ENCODE measurements around the gene FOXK2. TPM values are rescaled to one million over a fixed set of nuclear protein-coding genes. Genes with fewer than 3 reads are reported as not detected.
"Not testable (repeated sequence)": the region's sequence is repeated elsewhere in the genome, so short reads cannot be mapped to it uniquely, and the experiment has no call there.

Gene FOXK2
- total and polyA plus RNA-seq, 2 donors (not counting 3 experiments of a cell fraction or from before 2014, with no cell fraction given), result 33.4 to 79.3 TPM

- FAIRE-seq, result no peak
- POLR2A ChIA-PET, result no interaction called here
- no TSS peak for BruUV-seq (replicated peaks)
These were observed 33.8 kb downstream of the FOXK2 start for GRCh38 chr17:82553210-82553930.

GRCh38 chr17:82557510-82557909, 38.0 kb downstream of the FOXK2 start:
- BruUV-seq (replicated peaks); H3K4me2 ChIP-seq (ENCODE audit: insufficient read depth, low read length); CTCF ChIA-PET; H3K27ac ChIP-seq (ENCODE audit: insufficient read depth, low read depth, low read length); H3K27me3 ChIP-seq (ENCODE audit: control insufficient read depth in 2 of 2, insufficient read depth in 2 of 2, low read length in 2 of 2); intact Hi-C loops (cut with micrococcal nuclease); H2AFZ ChIP-seq (ENCODE audit: low read depth, low read length); DNase-seq (ENCODE audit: low read depth, low spot score); H3K36me3 ChIP-seq (ENCODE audit: control insufficient read depth in 2 of 2, extremely low read depth in 1 of 2, insufficient read depth in 2 of 2, low read length in 2 of 2); H3K4me1 ChIP-seq (ENCODE audit: control insufficient read depth, extremely low read depth, insufficient read depth, low read length); H3K9me1 ChIP-seq (replicated peaks; ENCODE audit: control insufficient read depth, extremely low read depth, insufficient read depth, low read length); H3K9ac ChIP-seq (replicated peaks; ENCODE audit: extremely low read depth, insufficient read depth, low read length); POLR2A ChIA-PET; dilution Hi-C loops (cut with MboI; ENCODE audit: extremely low pct_ligation_motif_present, low sequenced_read_pairs); H4K20me1 ChIP-seq (replicated peaks; ENCODE audit: control insufficient read depth, extremely low read depth, insufficient read depth, low read length); H3K4me3 ChIP-seq (replicated peaks in 1 of 3; ENCODE audit: insufficient read depth in 1 of 3, low read depth in 1 of 3, low read length in 3 of 3); H3K9me3 ChIP-seq (replicated peaks; ENCODE audit: control insufficient read depth, insufficient read depth, low read length): not testable (repeated sequence)
- peaks cover 91% of the 10 kb centered on the region for H3K79me2 ChIP-seq (ENCODE audit: control insufficient read depth, insufficient read depth, low read length)
- peak; percentile 70 for FAIRE-seq

More at GRCh38 chr17:82553210-82553930, 33.8 kb downstream of the FOXK2 start:
- no peak for DNase-seq (ENCODE audit: low read depth, low spot score)
- Histone ChIP-seq H3K36me3 (ENCODE audit: control insufficient read depth in 2 of 2, extremely low read depth in 1 of 2, insufficient read depth in 2 of 2, low read length in 2 of 2) (no peaks in the 10 kb centered on the region), H3K9ac (replicated peaks; ENCODE audit: extremely low read depth, insufficient read depth, low read length) (no peak overlapping the region), H3K9me3 (replicated peaks; ENCODE audit: control insufficient read depth, insufficient read depth, low read length) (no peaks in the 10 kb centered on the region), H4K20me1 (replicated peaks; ENCODE audit: control insufficient read depth, extremely low read depth, insufficient read depth, low read length) (peaks cover 2% of the 10 kb centered on the region), H2AFZ (ENCODE audit: low read depth, low read length) (no peak overlapping the region), H3K4me1 (ENCODE audit: control insufficient read depth, extremely low read depth, insufficient read depth, low read length) (no peaks in the 10 kb centered on the region), H3K9me1 (replicated peaks; ENCODE audit: control insufficient read depth, extremely low read depth, insufficient read depth, low read length) (no peaks in the 10 kb centered on the region), H3K79me2 (ENCODE audit: control insufficient read depth, insufficient read depth, low read length) (peaks cover 84% of the 10 kb centered on the region), H3K4me2 (ENCODE audit: insufficient read depth, low read length) (no peak overlapping the region), H3K27me3 (ENCODE audit: control insufficient read depth in 2 of 2, insufficient read depth in 2 of 2, low read length in 2 of 2) (no peaks in the 10 kb centered on the region), H3K4me3 (replicated peaks in 1 of 3; ENCODE audit: insufficient read depth in 1 of 3, low read depth in 1 of 3, low read length in 3 of 3) (no peak overlapping the region), H3K27ac (ENCODE audit: insufficient read depth, low read depth, low read length) (no peak overlapping the region)
- CTCF ChIA-PET, result interaction anchor here (0.5 to 2.8 kb wide), 25 partner anchors 8 to 201 kb away, joined by 3 to 30 read pairs (median 4); partner anchors contain the start of genes FOXK2 and OGFOD3
- dilution Hi-C loops (cut with MboI; ENCODE audit: extremely low pct_ligation_motif_present, low sequenced_read_pairs), result no loop called here
- no peak for TF ChIP-seq MAX (IDR thresholded peaks at IDR 0.05; ENCODE audit: insufficient read depth, insufficient read length)
- intact Hi-C loops (cut with micrococcal nuclease), result no loop called here

Measured in endothelial cell of umbilical vein (primary cell).